DMS 273 treated with DMSO at 0.1 percent for 48 hours (cell line): ENCODE results near the gene MECP2.
A peak's percentile ranks its signal among the peaks of the same experiment; 100 is the strongest.
"Not testable (repeated sequence)": the region's sequence is repeated elsewhere in the genome, so short reads cannot be mapped to it uniquely, and the experiment has no call there.

Experiments used
- DNase-seq: peaks from one replicate; lab custom pipeline; 2025; lab: John Stamatoyannopoulos, UW

MECP2 gene

GRCh38 chrX:154016366-154017076 lies 81.0 kb downstream of the MECP2 start:
- no peak for DNase-seq

- no peak for DNase-seq
Observed at GRCh38 chrX:154015581-154016264, 81.8 kb downstream of the MECP2 start.

GRCh38 chrX:154014429-154015380 lies 82.8 kb downstream of the MECP2 start:
- DNase-seq = no peak

- DNase-seq = no peak
Observed at GRCh38 chrX:154013614-154014360, 83.7 kb downstream of the MECP2 start.

GRCh38 chrX:154013001-154013421 lies 84.5 kb downstream of the MECP2 start:
- DNase-seq = no peak

GRCh38 chrX:154012336-154012991 lies 85.1 kb downstream of the MECP2 start:
- DNase-seq = no peak

GRCh38 chrX:154011376-154012335 lies 85.9 kb downstream of the MECP2 start:
- no peak for DNase-seq

GRCh38 chrX:154010330-154011087 lies 87.0 kb downstream of the MECP2 start:
- DNase-seq = no peak

GRCh38 chrX:154008521-154008920 lies 89.0 kb downstream of the MECP2 start:
- no peak for DNase-seq

GRCh38 chrX:154006947-154007346 lies 90.6 kb downstream of the MECP2 start:
- no peak for DNase-seq

- no peak for DNase-seq
Observed at GRCh38 chrX:154004315-154004714, 93.2 kb downstream of the MECP2 start.

GRCh38 chrX:154002215-154002719 lies 95.2 kb downstream of the MECP2 start:
- peak; percentile 59 for DNase-seq

GRCh38 chrX:154000051-154000450 lies 97.5 kb downstream of the MECP2 start:
- DNase-seq = peak; percentile 85

- no peak for DNase-seq
Observed at GRCh38 chrX:153999359-154000037, 98.0 kb downstream of the MECP2 start.

GRCh38 chrX:153995504-153995903 lies 102.0 kb downstream of the MECP2 start:
- no peak for DNase-seq

GRCh38 chrX:153994398-153994797 lies 103.1 kb downstream of the MECP2 start:
- DNase-seq = not testable (repeated sequence)

- DNase-seq = no peak
Observed at GRCh38 chrX:153993978-153994377, 103.5 kb downstream of the MECP2 start.

GRCh38 chrX:153993079-153993478 lies 104.4 kb downstream of the MECP2 start:
- peak; percentile 92 for DNase-seq
